Urothelium cell line (cell line): ENCODE results near the gene ANK3.

Experiments used
- DNase-seq: peaks from one replicate; pipeline ENCODE4 v3.0.0; 2011; ENCODE audit warnings: low spot score, mixed read lengths
- FAIRE-seq: peaks from 2 replicates; lab custom pipeline; 2011; peaks lifted over from hg19 to GRCh38; lab: Jason Lieb, UNC

ANK3 gene

GRCh38 chr10:60122190-60122589, 267.5 kb downstream of the ANK3 start:
- FAIRE-seq (no peak), DNase-seq (no peak)

GRCh38 chr10:60114765-60115586, 274.7 kb downstream of the ANK3 start:
- FAIRE-seq (no peak), DNase-seq (peak; percentile 33)

- DNase-seq (no peak), FAIRE-seq (no peak)
Observed at GRCh38 chr10:60110739-60111138, 278.9 kb downstream of the ANK3 start.

- DNase-seq (no peak), FAIRE-seq (no peak)
Observed at GRCh38 chr10:60107308-60107976, 282.2 kb downstream of the ANK3 start.

GRCh38 chr10:60105295-60105695, 284.4 kb downstream of the ANK3 start:
- FAIRE-seq (no peak), DNase-seq (no peak)

- DNase-seq (no peak), FAIRE-seq (no peak)
Observed at GRCh38 chr10:60101821-60102220, 287.9 kb downstream of the ANK3 start.

GRCh38 chr10:60099998-60100747, 289.5 kb downstream of the ANK3 start:
- DNase-seq (peak; percentile 49), FAIRE-seq (no peak)

GRCh38 chr10:60098677-60099601, 290.7 kb downstream of the ANK3 start:
- FAIRE-seq, result no peak
- peak; percentile 24 for DNase-seq

GRCh38 chr10:60096761-60097513, 292.7 kb downstream of the ANK3 start:
- FAIRE-seq (no peak), DNase-seq (no peak)

- FAIRE-seq, result no peak
- no peak for DNase-seq
Observed at GRCh38 chr10:60093317-60093716, 296.4 kb downstream of the ANK3 start.

GRCh38 chr10:60086862-60087261, 302.8 kb downstream of the ANK3 start:
- DNase-seq, result no peak
- FAIRE-seq, result no peak

GRCh38 chr10:60086421-60086820, 303.3 kb downstream of the ANK3 start:
- DNase-seq, result no peak
- no peak for FAIRE-seq

GRCh38 chr10:60082744-60083344, 306.8 kb downstream of the ANK3 start:
- FAIRE-seq (no peak), DNase-seq (no peak)

GRCh38 chr10:60082341-60082740, 307.3 kb downstream of the ANK3 start:
- DNase-seq (no peak), FAIRE-seq (no peak)

GRCh38 chr10:60073781-60074656, 315.7 kb downstream of the ANK3 start:
- no peak for DNase-seq
- FAIRE-seq, result no peak

GRCh38 chr10:60073397-60073780, 316.3 kb downstream of the ANK3 start:
- DNase-seq, result no peak
- FAIRE-seq, result no peak

GRCh38 chr10:60069311-60069710, 320.4 kb downstream of the ANK3 start:
- DNase-seq, result no peak
- FAIRE-seq, result no peak

GRCh38 chr10:60050366-60050765, 339.3 kb downstream of the ANK3 start:
- DNase-seq, result no peak
- no peak for FAIRE-seq
